ENCODE data around the gene HOXD8.

HOXD8 gene

GRCh38 chr2:176132205-176133171 lies 3.0 kb downstream of the HOXD8 start:
- no peak for TF ChIP-seq CTCF (IDR thresholded peaks at IDR 0.05; ENCODE audit: control extremely low read depth, extremely low read depth, low read depth, missing control alignments)
- CTCF ChIA-PET = interaction anchor here (1.2 to 2.5 kb wide), 13 partner anchors 8 to 1016 kb away, joined by 3 to 11 read pairs (median 6); no protein-coding TSS in a partner anchor
- POLR2A ChIA-PET = no interaction called here
- no peak for DNase-seq (ENCODE audit: extremely low spot score)

GRCh38 chr2:176133389-176133788 lies 3.9 kb downstream of the HOXD8 start:
- ChIA-PET CTCF (interaction anchor here (1.0 to 2.5 kb wide), 6 partner anchors 9 to 519 kb away, joined by 3 to 8 read pairs (median 4); no protein-coding TSS in a partner anchor), POLR2A (no interaction called here)
- DNase-seq (ENCODE audit: extremely low spot score) = no peak
- TF ChIP-seq CTCF (IDR thresholded peaks at IDR 0.05; ENCODE audit: control extremely low read depth, extremely low read depth, low read depth, missing control alignments) = no peak

GRCh38 chr2:176134035-176134434 lies 4.5 kb downstream of the HOXD8 start:
- ChIA-PET POLR2A (no interaction called here), CTCF (interaction anchor here (1.0 to 2.5 kb wide), 4 partner anchors 9 to 518 kb away, joined by 3 to 8 read pairs (median 6); no protein-coding TSS in a partner anchor)
- no peak for TF ChIP-seq CTCF (IDR thresholded peaks at IDR 0.05; ENCODE audit: control extremely low read depth, extremely low read depth, low read depth, missing control alignments)
- DNase-seq (ENCODE audit: extremely low spot score) = no peak

GRCh38 chr2:176135035-176135440 lies 5.5 kb downstream of the HOXD8 start:
- TF ChIP-seq CTCF (IDR thresholded peaks at IDR 0.05; ENCODE audit: control extremely low read depth, extremely low read depth, low read depth, missing control alignments) = no peak
- CTCF ChIA-PET = interaction anchor here (2.5 kb wide), 1 partner anchor 517 kb away, joined by 8 read pairs; no protein-coding TSS in a partner anchor
- DNase-seq (ENCODE audit: extremely low spot score) = no peak
- POLR2A ChIA-PET = no interaction called here

- CTCF ChIA-PET = interaction anchor here (1.8 to 5.6 kb wide), 3 partner anchors 10 to 515 kb away, joined by 7 to 124 read pairs (median 9); no protein-coding TSS in a partner anchor
- no peak for TF ChIP-seq CTCF (IDR thresholded peaks at IDR 0.05; ENCODE audit: control extremely low read depth, extremely low read depth, low read depth, missing control alignments)
- DNase-seq (ENCODE audit: extremely low spot score) = no peak
- POLR2A ChIA-PET = no interaction called here
Measured at GRCh38 chr2:176136374-176137251, 7.1 kb downstream of the HOXD8 start.

GRCh38 chr2:176137252-176137580 lies 7.7 kb downstream of the HOXD8 start:
- CTCF ChIA-PET = interaction anchor here (1.8 to 5.6 kb wide), 3 partner anchors 10 to 515 kb away, joined by 7 to 124 read pairs (median 9); no protein-coding TSS in a partner anchor
- POLR2A ChIA-PET = no interaction called here
- no peak for TF ChIP-seq CTCF (IDR thresholded peaks at IDR 0.05; ENCODE audit: control extremely low read depth, extremely low read depth, low read depth, missing control alignments)
- no peak for DNase-seq (ENCODE audit: extremely low spot score)

Data from GM10248 (cell line).